Liver (tissue), 9 donors: ENCODE measurements around the gene KPNA4. TPM values are rescaled to one million over a fixed set of nuclear protein-coding genes. Genes with fewer than 3 reads are reported as not detected.

Experiments used
- DNase-seq: peaks from one replicate; pipeline ENCODE4 v3.0.0-alpha.2; 2017; ENCODE audit warnings: low spot score
- H3K27ac ChIP-seq, 2 donors: one replicate each; pipeline ENCODE4 v1.7.0; 2013; ENCODE audit warnings: inconsistent platforms in 2 of 2, low read length in 2 of 2, control low read depth in 1 of 2, low read depth in 1 of 2, mild to moderate bottlenecking in 1 of 2
- H3K27me3 ChIP-seq, 4 donors: one replicate each; pipeline versions ENCODE4 v1.6.1 to v1.7.0; 2013; ENCODE audit warnings: low read length in 3 of 4, inconsistent platforms in 1 of 4, mild to moderate bottlenecking in 1 of 4, moderate library complexity in 1 of 4; ENCODE audit not compliant: control insufficient read depth in 4 of 4, insufficient read depth in 4 of 4
- H3K36me3 ChIP-seq, 4 donors: one replicate each; pipeline versions ENCODE4 v1.6.1 to v1.7.0; 2013; ENCODE audit warnings: low read length in 3 of 4, mild to moderate bottlenecking in 3 of 4, low read depth in 1 of 4, moderate library complexity in 1 of 4; ENCODE audit not compliant: control insufficient read depth in 4 of 4, insufficient read depth in 3 of 4
- H3K4me1 ChIP-seq, 4 donors: one replicate each; pipeline versions ENCODE4 v1.6.1 to v1.7.0; 2013; ENCODE audit warnings: low read length in 3 of 4, mild to moderate bottlenecking in 3 of 4, moderate library complexity in 1 of 4; ENCODE audit not compliant: control insufficient read depth in 4 of 4, insufficient read depth in 4 of 4
- H3K4me3 ChIP-seq, 3 donors: one replicate each; pipeline versions ENCODE4 v1.6.1 to v1.7.0; 2013; ENCODE audit warnings: low read length in 3 of 3, control low read depth in 1 of 3, low read depth in 1 of 3, mild to moderate bottlenecking in 1 of 3
- H3K9ac ChIP-seq, 2 donors: one replicate each; pipeline ENCODE4 v1.7.0; 2013; ENCODE audit warnings: low read length in 2 of 2, mild to moderate bottlenecking in 2 of 2, moderate library complexity in 2 of 2, control low read depth in 1 of 2, low read depth in 1 of 2
- H3K9me3 ChIP-seq, 4 donors: one replicate each; pipeline versions ENCODE4 v1.6.1 to v1.7.0; 2013; ENCODE audit warnings: low read length in 3 of 4; ENCODE audit not compliant: control insufficient read depth in 4 of 4
- EGR1 ChIP-seq, 2 donors: IDR thresholded peaks; 2 replicates each; pipeline ENCODE4 v1.6.1; 2016 to 2018; ENCODE audit warnings: antibody characterized with exemption in 2 of 2, low read depth in 2 of 2
- FOXA2 ChIP-seq: IDR thresholded peaks from 2 replicates; pipeline ENCODE4 v1.6.1; 2016; ENCODE audit warnings: antibody characterized with exemption
- GABPA ChIP-seq, 2 donors: IDR thresholded peaks in 1 of 2; conservative IDR thresholded peaks in 1 of 2; 2 replicates each; pipeline ENCODE4 v1.6.1; 2016; ENCODE audit warnings: antibody characterized with exemption in 2 of 2, mild to moderate bottlenecking in 1 of 2, moderate library complexity in 1 of 2
- HNF4A ChIP-seq, 2 donors: conservative IDR thresholded peaks; 2 replicates each; pipeline ENCODE4 v1.6.1; 2016; ENCODE audit warnings: antibody characterized with exemption in 2 of 2, mild to moderate bottlenecking in 2 of 2
- HNF4G ChIP-seq: IDR thresholded peaks from 2 replicates; pipeline ENCODE4 v1.6.1; 2016; ENCODE audit warnings: antibody characterized with exemption
- JUND ChIP-seq, 2 donors: IDR thresholded peaks; 2 replicates each; pipeline ENCODE4 v1.6.1; 2016; ENCODE audit warnings: antibody characterized with exemption in 2 of 2
- NR2F2 ChIP-seq: IDR thresholded peaks from 2 replicates; pipeline ENCODE4 v1.6.1; 2016; ENCODE audit warnings: antibody characterized with exemption
- RAD21 ChIP-seq, 2 donors: IDR thresholded peaks; 2 replicates each; pipeline ENCODE4 v1.6.1; 2016; ENCODE audit warnings: antibody characterized with exemption in 2 of 2, mild to moderate bottlenecking in 2 of 2
- REST ChIP-seq: IDR thresholded peaks from 2 replicates; pipeline ENCODE4 v1.6.1; 2016; ENCODE audit warnings: antibody characterized with exemption, mild to moderate bottlenecking
- RXRA ChIP-seq, 2 donors: IDR thresholded peaks; 2 replicates each; pipeline ENCODE4 v1.6.1; 2017 to 2018; ENCODE audit warnings: antibody characterized with exemption in 2 of 2, mild to moderate bottlenecking in 1 of 2
- SP1 ChIP-seq: IDR thresholded peaks from 2 replicates; pipeline ENCODE4 v1.6.1; 2018; ENCODE audit warnings: antibody characterized with exemption, mild to moderate bottlenecking
- TAF1 ChIP-seq: conservative IDR thresholded peaks from 2 replicates; pipeline ENCODE4 v1.6.1; 2016; ENCODE audit warnings: antibody characterized with exemption, mild to moderate bottlenecking
- YY1 ChIP-seq: IDR thresholded peaks from 2 replicates; pipeline ENCODE4 v1.6.1; 2016; ENCODE audit warnings: antibody characterized with exemption, mild to moderate bottlenecking
- ZBTB33 ChIP-seq: IDR thresholded peaks from 2 replicates; pipeline ENCODE4 v1.6.1; 2016; ENCODE audit warnings: antibody characterized with exemption
- WGBS: extraction: QIAGEN DNeasy Blood & Tissue Kit; methylation state at CpG from one replicate; pipeline ENCODE4 v1.1.7; 2013; 5-methylcytosine and 5-hydroxymethylcytosine counted together
- polyA plus RNA-seq, 2 donors: library from polyadenylated mRNA; stranded (reverse) in 1 of 2; unstranded in 1 of 2; fragments of 200-250 nt in 1 of 2; fragments of >200 nt in 1 of 2; fragmentation: Nextera tagmentation in 1 of 2; extraction: Ambion mirVana in 1 of 2; gene quantifications; one replicate each; pipeline versions ENCODE4 v1.2.1 to v1.2.3, GENCODE V29; 2013 to 2015
- total RNA-seq, 2 donors: library from RNA; depleted of rRNA; stranded (reverse); fragments of >200 nt; gene quantifications; one replicate each; pipeline ENCODE4 v1.2.3, GENCODE V29; 2014
- TF ChIP-seq, protein P1 (sequence below): IDR thresholded peaks from 2 replicates; pipeline ENCODE4 v1.6.1; 2016; ENCODE audit warnings: antibody characterized with exemption
- TF ChIP-seq, protein P2 (sequence below): IDR thresholded peaks from 2 replicates; pipeline ENCODE4 v1.6.1; 2016; ENCODE audit warnings: antibody characterized with exemption
- donor health status: healthy.
- donor health status: healthy.
- donor health status: healthy.
- donor health status: healthy.
- donor health status: healthy.

Gene KPNA4
- total and polyA plus RNA-seq, 4 donors: 6.1 to 14.1 (median 10.3) TPM

DNA sequence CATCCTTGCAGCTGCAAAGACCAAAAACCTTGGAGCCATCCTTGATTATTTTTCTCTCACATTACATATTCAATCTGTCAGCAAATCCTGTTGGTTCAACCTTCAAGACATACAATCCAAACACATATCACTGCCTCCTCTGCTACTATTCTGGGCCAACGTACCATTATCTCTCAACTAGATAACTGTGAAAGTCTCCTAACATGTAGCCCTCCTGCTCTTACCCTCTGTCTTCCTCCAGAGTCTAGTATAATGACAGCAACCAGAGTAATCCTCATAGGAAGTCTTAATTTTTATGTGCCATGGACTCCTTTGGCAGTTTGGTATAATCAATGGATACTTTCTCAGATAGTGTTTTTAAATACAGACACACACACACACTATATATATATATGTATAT is 27.6 kb downstream of the KPNA4 start:
- peaks cover 0 to 2% (median 0%) of the 10 kb centered on the region in 4 donors for H3K4me1 ChIP-seq
- H3K27me3 ChIP-seq: no peaks in the 10 kb centered on the region
- peaks cover 2 to 12% (median 3%) of the 10 kb centered on the region in 4 donors for H3K36me3 ChIP-seq
- DNase-seq: no peak
- H3K27ac ChIP-seq: no peak overlapping the region
- TF ChIP-seq REST (no peak), TAF1 (no peak), ZBTB33 (no peak), GABPA (IDR thresholded peaks at IDR 0.05 in 1 of 2, conservative IDR thresholded peaks at IDR 0.05 in 1 of 2) (no peak), EGR1 (IDR thresholded peaks at IDR 0.05; ENCODE audit: low read depth in 2 of 2) (no peak), HNF4G (no peak), JUND (IDR thresholded peaks at IDR 0.05) (no peak), RAD21 (IDR thresholded peaks at IDR 0.05) (no peak), NR2F2 (no peak), FOXA2 (no peak), YY1 (no peak), RXRA (IDR thresholded peaks at IDR 0.05) (no peak), HNF4A (conservative IDR thresholded peaks at IDR 0.05) (no peak), SP1 (no peak)
- TF ChIP-seq, protein P1, sequence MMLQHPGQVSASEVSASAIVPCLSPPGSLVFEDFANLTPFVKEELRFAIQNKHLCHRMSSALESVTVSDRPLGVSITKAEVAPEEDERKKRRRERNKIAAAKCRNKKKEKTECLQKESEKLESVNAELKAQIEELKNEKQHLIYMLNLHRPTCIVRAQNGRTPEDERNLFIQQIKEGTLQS: no peak
- 84% methylated on average over 1 of the region's 1 CpG for whole genome bisulfite sequencing
- H3K9ac ChIP-seq: no peak overlapping the region
- no peak overlapping the region for H3K4me3 ChIP-seq
- H3K9me3 ChIP-seq: no peaks in the 10 kb centered on the region

DNA sequence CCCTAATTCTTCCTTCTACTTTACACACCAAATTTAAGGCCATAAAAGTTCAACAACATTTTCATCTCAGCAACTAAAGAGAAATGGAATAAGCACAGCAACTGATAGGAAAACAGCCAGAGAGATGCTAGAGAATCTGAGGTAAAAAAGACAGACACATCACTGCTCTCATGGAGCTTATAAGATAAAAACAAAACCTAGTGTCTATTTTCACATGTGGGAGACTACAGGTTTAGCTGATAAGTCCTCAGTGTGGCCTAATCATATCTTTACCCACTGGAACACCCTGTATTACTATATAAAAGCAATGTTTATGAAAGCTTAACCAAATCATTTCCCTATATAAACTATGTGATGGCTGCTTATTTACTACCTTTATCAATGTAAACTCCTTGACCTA is 33.0 kb downstream of the KPNA4 start:
- Histone ChIP-seq H3K4me3 (no peak overlapping the region), H3K9ac (no peak overlapping the region), H3K27ac (no peak overlapping the region), H3K36me3 (peaks cover 5 to 26% (median 12%) of the 10 kb centered on the region in 4 donors), H3K4me1 (no peaks in the 10 kb centered on the region), H3K27me3 (no peaks in the 10 kb centered on the region), H3K9me3 (no peaks in the 10 kb centered on the region)
- TF ChIP-seq YY1 (no peak), JUND (IDR thresholded peaks at IDR 0.05) (no peak), REST (no peak), NR2F2 (no peak), TAF1 (no peak), EGR1 (IDR thresholded peaks at IDR 0.05; ENCODE audit: low read depth in 2 of 2) (no peak), HNF4G (no peak), FOXA2 (no peak)
- TF ChIP-seq, protein P2, sequence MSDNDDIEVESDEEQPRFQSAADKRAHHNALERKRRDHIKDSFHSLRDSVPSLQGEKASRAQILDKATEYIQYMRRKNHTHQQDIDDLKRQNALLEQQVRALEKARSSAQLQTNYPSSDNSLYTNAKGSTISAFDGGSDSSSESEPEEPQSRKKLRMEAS: no peak
- TF ChIP-seq, protein P1: no peak
- DNase-seq: no peak
